GM19193 (cell line): Measurements from ENCODE around the gene C16orf78.

Experiments
- POLR2A ChIP-seq: IDR thresholded peaks from 4 replicates; pipeline ENCODE4 v1.6.1; 2011; ENCODE audit not compliant: insufficient read depth, insufficient read length; ENCODE audit errors: extremely low read depth

Gene C16orf78

DNA sequence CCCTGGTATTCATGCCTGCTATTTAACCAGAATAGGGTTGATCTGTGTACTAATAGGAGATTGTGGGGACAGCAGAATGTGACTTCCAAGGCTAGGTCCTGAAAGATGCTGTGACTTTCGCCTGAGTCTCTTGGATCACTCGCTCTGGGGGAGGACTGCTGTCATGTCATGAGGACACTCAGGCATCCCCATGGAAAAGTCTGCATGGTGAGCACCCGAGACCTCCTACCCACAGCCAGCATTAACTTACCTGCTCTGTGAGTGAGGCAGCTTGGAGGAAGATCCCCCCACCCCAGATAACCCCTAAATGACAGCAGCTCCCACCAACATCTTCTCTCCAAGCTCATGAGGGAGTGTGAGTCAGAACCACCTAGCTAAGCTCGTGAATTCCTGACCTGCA, 30.3 kb upstream of the C16orf78 start:
- TF ChIP-seq POLR2A = no peak

DNA sequence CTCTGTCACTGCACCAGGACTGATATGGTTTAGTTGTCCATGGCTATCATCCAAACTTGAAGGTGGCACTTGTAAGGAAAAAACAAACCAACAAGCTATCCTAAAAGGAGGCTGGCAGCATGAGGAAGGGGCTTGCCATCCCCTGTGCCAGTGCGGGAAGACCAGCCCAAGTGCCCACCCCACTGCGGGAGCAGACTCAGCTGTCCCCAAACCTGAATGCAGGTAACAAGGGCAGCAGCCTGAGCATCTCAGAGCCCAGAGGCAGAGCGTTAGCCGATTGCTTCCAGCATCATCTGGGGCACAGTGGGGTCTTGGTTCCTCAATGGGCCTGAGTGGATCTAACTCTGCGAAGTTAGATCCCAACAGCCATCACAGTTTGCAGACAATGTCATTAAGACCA, 29.2 kb upstream of the C16orf78 start:
- no peak for TF ChIP-seq POLR2A

DNA sequence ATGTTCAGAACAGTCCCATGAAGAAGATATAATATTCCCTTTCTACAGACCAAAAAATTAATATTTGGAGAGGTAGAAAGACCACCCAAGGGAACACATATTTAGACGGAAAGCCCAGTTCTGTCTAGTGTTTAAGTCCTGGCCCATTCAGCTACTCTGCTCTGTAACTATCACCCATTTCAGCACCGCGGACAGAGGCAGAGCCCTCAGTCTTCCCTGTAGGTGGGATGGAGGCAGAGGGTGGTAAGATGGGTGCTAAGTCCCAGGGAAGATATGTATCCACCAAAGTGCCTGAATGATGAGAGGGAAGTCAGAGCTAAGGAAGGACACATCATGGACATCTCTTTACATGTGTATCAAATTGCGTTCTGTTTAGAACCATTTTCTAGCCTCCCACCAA, 27.8 kb upstream of the C16orf78 start:
- no peak for TF ChIP-seq POLR2A

DNA sequence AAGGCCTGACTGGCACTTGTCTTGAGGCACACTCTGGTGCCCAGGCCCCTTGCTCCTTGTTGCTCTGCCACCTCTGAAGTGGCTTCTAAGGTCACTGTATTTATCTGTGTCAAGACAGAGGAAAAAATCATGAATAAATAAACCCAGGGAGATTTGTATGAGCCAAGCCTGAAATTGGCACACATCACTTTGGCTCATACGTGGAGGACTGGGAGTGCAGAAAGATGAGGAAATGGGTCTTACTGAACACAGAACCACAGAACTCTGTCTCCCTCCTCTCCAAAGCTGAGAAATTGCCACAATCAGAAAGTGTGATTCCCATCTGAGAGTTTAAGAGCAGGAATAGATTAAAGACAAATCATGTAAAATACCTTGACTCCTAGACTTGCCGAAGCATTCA, 27.1 kb upstream of the C16orf78 start:
- no peak for TF ChIP-seq POLR2A

DNA sequence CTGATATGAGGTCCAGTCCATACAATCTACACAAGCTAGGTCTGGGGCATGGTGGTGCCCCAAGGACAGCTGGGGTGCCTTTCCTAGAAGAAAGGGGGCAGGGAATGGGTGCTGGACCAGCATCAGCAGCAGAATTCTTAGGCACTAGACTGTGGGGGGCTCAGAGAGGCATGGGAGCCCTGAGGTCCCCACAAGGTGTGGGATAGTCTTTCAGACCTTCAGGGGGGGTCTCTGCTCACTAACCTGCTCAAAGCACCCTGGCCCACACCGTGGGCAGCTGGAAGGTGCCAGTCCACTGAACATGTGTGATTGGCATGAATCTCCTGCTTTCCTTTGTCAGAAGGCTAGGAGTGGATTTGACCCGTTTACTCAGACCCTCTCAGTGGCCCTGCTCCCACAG, 26.1 kb upstream of the C16orf78 start:
- no peak for TF ChIP-seq POLR2A

DNA sequence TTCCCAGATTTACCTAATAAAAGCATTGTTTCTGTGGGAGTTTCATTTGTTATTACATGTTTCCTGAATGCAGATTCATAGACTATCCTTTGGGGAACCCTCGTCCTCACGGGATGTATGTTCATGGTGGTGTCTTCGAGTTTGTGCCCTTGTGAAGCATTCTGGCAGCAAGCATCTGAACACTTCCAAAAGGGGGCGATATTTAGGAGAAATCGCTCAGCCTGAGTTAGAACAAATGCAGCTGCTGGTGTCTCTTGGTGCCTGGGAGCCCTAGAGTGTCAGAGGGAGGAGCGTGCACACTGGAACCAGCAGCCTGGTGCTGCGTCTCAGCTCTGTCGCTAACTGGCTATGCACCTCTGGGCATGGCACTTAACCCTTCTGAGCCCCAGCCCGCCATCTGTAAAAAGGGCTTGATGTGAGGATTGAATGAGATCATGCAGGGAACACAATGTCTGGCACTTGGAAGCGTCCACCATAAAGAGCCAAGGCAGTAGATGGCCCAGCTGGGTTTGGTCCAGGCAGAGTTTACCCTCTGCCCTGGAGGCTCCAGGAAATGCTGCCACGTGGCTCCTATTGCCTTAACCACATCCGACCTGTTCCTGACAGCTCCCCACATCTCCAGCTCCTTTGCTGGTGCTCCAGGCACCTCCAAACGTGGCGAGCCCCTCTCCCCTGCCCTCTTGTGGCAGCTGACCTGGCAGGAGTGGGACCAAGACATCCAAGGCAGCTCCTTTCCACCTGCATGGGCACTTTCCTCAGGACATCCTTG, 25.0 kb upstream of the C16orf78 start:
- no peak for TF ChIP-seq POLR2A

DNA sequence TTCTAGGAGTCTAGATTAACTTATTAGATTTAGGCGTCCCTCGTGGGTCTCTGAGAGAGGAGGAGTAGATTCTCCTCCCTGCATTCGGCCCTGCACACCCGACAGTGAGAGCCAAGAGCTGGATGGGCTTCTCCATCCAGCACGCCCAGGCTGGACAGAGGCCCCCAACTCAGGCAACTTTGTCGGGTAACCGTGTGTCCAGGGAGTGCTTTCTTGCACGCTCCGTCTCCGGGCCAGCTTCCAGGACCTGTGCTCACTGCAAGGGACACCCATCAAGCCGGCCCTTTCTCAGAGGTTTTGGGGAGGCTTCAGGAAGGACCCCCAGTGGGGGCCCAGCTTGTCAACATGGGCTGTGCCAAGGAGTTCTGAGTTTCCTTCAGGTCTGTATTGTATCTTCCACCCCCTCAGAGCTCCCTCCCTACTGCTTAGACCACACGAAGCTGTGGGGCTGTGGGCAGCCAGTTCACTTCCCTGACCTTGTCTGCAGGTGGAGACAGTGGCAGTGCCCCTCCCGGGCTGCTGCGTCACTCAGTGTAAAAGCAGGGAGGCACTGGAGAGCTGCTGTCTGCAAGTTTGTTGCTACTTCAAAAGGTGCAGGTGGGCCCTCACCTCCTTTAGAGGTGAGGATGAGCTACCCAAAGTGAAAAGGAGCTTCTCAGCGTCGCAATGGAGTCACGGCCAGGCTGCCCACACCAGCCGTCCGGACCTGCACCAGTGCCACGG, 24.0 kb upstream of the C16orf78 start:
- no peak for TF ChIP-seq POLR2A

DNA sequence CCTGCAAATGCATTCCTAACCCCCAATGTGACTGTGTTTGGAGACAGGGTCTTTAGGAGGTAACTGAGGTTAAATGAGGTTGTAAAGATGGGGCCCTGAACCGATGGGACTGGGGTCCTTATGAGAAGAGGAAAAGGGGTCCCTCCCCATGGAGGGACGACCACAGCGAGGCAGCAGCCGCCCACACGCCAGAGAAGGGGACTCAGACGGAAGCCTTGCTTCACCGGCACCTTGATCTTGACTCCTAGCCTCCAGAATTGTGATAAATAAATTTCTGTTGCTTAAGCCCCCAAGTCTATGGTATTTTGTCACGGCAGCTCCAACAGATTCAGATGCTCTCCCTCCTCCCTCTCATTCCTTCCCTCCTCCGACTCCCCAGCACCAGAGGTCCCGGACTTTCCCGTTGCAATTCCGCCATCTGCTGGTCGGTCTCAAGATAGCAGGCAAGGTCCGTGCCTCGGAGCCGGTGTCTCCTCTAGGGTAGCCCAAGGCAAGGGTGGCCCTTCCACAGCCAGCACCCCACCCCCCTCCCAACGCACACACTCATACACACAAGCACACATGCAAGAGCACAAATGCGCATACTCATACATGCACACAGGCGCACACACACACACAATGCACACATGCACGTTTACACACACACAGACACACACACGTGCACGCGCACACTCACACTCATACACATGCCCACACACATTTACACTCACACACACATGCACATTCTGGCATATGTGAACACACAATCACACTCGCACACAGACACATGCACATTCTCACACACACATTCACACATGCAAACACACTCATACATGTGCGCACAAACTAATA, 23.1 kb upstream of the C16orf78 start:
- TF ChIP-seq POLR2A = no peak

DNA sequence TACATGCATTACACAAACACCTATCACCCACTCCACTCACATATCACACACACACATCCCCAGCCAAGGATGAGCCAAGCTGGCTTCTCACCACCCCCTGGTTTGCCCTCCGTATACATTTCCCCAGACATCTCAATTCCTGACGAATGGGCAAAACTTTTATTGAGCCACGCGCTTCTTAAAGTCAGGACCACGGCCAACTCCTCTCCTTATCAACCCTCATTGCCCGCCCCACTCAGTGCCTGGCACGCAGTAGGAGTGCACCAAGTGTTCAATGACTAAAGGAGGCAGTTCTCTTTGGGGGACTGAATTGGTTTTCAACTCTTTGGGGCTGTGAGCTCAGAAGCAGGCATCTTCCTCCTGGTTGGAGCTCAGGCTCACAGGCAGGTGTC, 22.5 kb upstream of the C16orf78 start:
- no peak for TF ChIP-seq POLR2A

DNA sequence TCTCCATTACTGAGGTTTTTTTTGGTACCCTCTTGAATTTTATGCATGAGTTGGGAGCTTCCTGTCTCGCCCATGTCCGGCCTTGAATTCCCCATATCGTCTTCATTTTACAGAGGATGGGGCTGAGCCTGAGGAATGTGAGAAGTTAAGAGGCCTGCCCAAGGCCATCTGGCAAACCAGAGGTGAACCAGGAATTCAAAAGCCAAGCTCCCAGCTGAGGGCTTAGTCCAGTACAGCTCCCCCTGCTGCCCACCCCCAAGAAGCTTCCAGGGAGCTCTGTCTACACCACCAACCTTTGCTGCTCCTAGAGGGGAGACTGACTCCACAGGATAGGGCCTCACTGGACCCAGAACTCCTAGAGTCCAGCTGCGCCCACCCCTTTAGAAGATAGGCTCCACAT, 20.7 kb upstream of the C16orf78 start:
- TF ChIP-seq POLR2A = no peak

DNA sequence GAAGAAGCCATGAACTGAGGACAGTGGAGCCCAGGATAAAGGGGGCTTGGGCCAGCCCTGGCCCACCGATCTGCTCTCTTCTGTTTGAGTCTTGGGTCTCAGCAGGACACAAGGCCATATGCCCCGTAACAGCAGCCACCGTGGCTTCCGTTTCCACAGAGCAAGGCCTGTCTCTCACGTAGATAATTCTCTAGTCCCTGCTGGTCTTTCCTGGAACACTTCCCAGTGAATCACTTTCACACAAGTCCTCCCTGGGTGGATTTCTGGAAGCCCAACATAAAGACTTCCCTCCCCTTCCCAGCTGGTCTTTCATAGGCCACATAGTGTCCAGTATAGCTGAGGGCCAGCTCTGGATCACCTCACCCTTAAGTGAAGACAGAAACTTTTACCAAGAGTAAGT, 19.9 kb upstream of the C16orf78 start:
- no peak for TF ChIP-seq POLR2A

DNA sequence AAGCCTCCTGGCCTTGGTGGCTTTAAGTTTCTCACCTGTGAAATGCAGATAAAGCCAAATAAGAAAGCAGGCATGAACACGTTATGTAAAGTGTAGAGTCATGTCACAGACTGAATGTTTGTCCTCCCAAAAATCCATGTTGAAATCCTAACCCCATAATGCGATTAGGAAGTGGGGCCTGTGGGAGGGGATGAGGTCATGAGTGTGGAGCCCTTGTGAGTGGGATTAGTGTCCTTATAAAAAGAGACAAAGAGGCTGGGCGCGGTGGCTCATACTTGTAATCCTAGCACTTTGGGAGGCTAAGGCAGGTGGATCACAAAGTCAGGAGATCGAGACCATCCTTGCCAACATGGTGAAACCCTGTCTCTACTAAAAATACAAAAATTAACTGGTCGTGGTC, 19.5 kb upstream of the C16orf78 start:
- TF ChIP-seq POLR2A = no peak

DNA sequence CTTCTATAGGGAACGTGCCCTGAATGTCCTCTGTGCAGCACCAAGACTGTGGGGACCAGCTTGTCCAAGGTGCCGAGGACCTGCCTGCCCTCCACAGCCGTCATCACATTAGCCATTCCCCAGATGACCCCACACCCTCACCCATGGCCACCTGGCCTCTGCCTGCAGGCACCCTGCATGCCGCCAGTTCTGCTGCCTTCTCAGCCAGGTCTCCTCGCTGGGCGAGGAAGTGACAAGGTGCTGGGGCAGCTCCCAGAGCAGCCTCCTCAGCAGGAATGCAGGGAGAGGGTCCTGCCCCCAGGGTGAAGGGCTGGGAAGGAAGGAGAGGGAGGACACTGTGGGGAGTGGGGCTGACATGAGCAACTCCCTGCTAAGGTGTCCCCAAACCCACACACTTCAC, 18.6 kb upstream of the C16orf78 start:
- TF ChIP-seq POLR2A = no peak

DNA sequence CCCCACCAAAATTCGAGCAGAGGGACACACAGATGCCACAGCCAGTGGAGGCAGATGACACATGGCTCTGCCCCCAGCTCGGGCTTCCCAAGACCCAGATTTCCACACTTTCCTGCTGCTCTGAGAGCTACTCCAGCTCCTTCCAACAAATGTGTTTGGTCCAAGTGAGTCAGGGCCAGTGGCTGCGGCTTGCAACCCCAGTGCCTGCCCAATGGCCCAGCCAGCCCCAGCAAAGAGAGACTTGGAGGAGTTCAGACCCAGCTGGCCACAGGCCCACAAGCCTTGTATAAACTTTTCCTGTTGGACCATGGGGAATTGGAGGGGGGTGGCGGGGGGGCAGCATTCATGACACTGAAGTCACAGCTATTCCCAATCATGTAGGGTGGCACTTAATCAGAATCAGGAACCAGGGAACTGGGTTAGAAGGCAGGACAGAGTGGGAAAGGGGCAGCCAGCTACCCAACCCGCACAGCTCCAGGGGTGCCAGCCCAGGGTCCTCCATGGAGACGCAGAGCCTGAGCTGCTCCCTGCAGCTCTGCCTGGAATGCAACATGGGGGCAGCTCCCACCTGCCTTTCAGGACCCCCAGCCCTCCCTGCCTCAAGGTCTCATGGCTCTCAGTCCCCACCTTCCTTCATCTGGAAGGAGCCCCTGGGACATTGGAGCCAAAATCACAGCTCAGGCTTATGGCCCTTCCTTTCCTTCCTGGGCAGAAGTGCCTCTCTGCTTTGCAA, 17.5 kb upstream of the C16orf78 start:
- TF ChIP-seq POLR2A = no peak
